Lung microvascular endothelial cell (primary cell): ENCODE measurements around the gene MRPS22. TPM values are rescaled to one million over a fixed set of nuclear protein-coding genes. Genes with fewer than 3 reads are reported as not detected.
"Not testable (repeated sequence)": the region's sequence is repeated elsewhere in the genome, so short reads cannot be mapped to it uniquely, and the experiment has no call there.

Experiments used
- DNase-seq, 2 donors: peaks; one replicate each; pipeline versions ENCODE4 v3.0.0 to v3.0.0-alpha.2; 2010; ENCODE audit warnings: low read depth in 2 of 2
- total RNA-seq: library from RNA; depleted of rRNA; stranded (reverse); fragments of >200 nt; gene quantifications from 2 replicates; pipeline ENCODE4 v1.2.1, GENCODE V29; 2014

The MRPS22 gene
- total RNA-seq, 1 donor from 2014 or later, result 55.4 TPM

- peak; percentile 99 for DNase-seq
Measured at GRCh38 chr3:139389552-139390368, 45.9 kb downstream of the MRPS22 start, which contains the start of gene COPB2. Gene COPB2, minus strand, starts transcription at chr3:139389647. Its CDS starts 97 bp downstream, at chr3:139389550.

- peak in 1 of 2 donors; percentile 5 for DNase-seq
Measured at GRCh38 chr3:139394116-139394515, 50.3 kb downstream of the MRPS22 start.

- DNase-seq, result no peak
Measured at GRCh38 chr3:139396707-139397106, 52.9 kb downstream of the MRPS22 start.

GRCh38 chr3:139401155-139401554 lies 57.3 kb downstream of the MRPS22 start:
- DNase-seq, result not testable (repeated sequence)

Other genes with a start within 250 kb of the MRPS22 start
- 140 and 174 TPM in 2 replicates for gene COPB2, start 45.6 kb downstream of the MRPS22 start, total RNA-seq
- gene RBP2, start 132.5 kb downstream of the MRPS22 start, total RNA-seq, result not detected in 2 replicates
- 126 and 362 TPM in 2 replicates for gene RBP1, start 195.7 kb downstream of the MRPS22 start, total RNA-seq